SH-SY5Y (cell line): ENCODE data around the gene SLC35E1.

Experiments used
- GATA2 ChIP-seq: IDR thresholded peaks from 2 replicates; pipeline ENCODE4 v1.6.1; 2011; ENCODE audit warnings: mild to moderate bottlenecking, low read depth, low read length
- GATA3 ChIP-seq: IDR thresholded peaks from 2 replicates; pipeline ENCODE4 v1.6.1; 2011; ENCODE audit warnings: low read depth, mild to moderate bottlenecking, low read length, moderate library complexity

DNA sequence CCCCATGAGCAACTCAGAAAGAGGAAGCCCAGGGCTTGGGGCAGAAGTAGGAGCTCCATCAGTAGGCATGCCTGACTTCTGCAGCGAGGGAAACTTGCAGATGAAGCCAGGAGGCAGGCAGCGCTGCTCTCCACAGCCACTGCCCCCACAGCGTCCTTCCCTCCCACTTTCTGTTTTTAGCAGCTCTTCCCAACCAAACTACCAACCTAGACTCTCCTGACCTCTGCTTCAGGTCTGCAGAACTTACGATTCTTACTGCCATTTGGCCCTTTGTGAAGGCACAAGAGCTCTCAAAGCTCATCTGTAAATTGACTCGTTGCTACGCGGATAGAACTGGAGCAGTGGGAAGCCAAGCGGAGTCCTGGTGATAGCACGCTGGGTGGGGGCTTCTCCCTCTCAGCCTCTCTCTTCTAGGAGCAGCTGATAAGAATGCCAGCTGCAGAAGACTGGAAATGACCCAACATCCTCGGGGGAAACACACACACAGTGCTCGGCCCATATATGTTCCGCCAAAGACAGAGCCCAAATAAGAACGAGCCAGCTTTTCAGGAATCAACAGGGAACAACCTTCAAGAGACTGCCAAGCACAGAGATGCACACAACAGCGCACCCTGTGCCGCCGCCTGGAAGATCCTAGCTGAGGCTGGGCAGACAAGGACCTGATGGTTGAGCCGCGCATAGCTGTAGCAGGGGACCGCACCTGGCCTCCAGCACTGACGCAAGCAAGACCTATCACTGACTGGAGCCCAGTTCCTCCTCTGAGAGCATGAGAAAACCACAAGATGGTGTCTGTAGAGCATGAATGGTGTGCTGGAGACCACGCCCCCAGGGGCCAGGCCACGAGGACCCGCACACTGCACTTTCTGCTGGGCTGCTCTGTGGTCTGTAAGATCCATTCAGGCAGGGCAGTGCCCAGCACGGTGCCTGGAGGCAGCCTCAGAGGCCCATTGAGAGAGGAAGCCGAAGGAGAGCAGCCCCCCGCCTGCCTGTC is 15.9 kb upstream of the SLC35E1 start:
- TF ChIP-seq GATA2 (no peak), GATA3 (no peak)
